Measurements from ENCODE around the gene ASIC4.

The ASIC4 gene

GRCh38 chr2:219483451-219484342 is 30.6 kb upstream of the ASIC4 start:
- in situ Hi-C loops (cut with HindIII; ENCODE audit: low pct_ligation_motif_present, low sequenced_read_pairs): no loop called here
- H3K27me3 ChIP-seq (replicated peaks): peaks cover 47% of the 10 kb centered on the region
- TF ChIP-seq CTCF (IDR thresholded peaks at IDR 0.05; ENCODE audit: low read depth, low read length, missing control alignments): no peak
- no peak overlapping the region for H3K27ac ChIP-seq
- no peaks in the 10 kb centered on the region for H3K36me3 ChIP-seq (replicated peaks)
- DNase-seq: no peak
- no peak overlapping the region for H3K4me3 ChIP-seq (ENCODE audit: low read depth, low read length)

- Histone ChIP-seq H3K36me3 (replicated peaks) (no peaks in the 10 kb centered on the region), H3K4me3 (ENCODE audit: low read depth, low read length) (no peak overlapping the region), H3K27ac (no peak overlapping the region), H3K27me3 (replicated peaks) (peaks cover 47% of the 10 kb centered on the region)
- no peak for DNase-seq
- in situ Hi-C loops (cut with HindIII; ENCODE audit: low pct_ligation_motif_present, low sequenced_read_pairs): no loop called here
- no peak for TF ChIP-seq CTCF (IDR thresholded peaks at IDR 0.05; ENCODE audit: low read depth, low read length, missing control alignments)
These were observed 29.7 kb upstream of the ASIC4 start for GRCh38 chr2:219484343-219485200.

- in situ Hi-C loops (cut with HindIII; ENCODE audit: low pct_ligation_motif_present, low sequenced_read_pairs): no loop called here
- H3K27ac ChIP-seq: no peak overlapping the region
- H3K36me3 ChIP-seq (replicated peaks): no peaks in the 10 kb centered on the region
- H3K4me3 ChIP-seq (ENCODE audit: low read depth, low read length): no peak overlapping the region
- TF ChIP-seq CTCF (IDR thresholded peaks at IDR 0.05; ENCODE audit: low read depth, low read length, missing control alignments): no peak
- H3K27me3 ChIP-seq (replicated peaks): peaks cover 47% of the 10 kb centered on the region
- DNase-seq: no peak
These were observed 29.1 kb upstream of the ASIC4 start for GRCh38 chr2:219485201-219485580.

- peaks cover 47% of the 10 kb centered on the region for H3K27me3 ChIP-seq (replicated peaks)
- no peak overlapping the region for H3K4me3 ChIP-seq (ENCODE audit: low read depth, low read length)
- DNase-seq: no peak
- TF ChIP-seq CTCF (IDR thresholded peaks at IDR 0.05; ENCODE audit: low read depth, low read length, missing control alignments): no peak
- H3K27ac ChIP-seq: no peak overlapping the region
- in situ Hi-C loops (cut with HindIII; ENCODE audit: low pct_ligation_motif_present, low sequenced_read_pairs): no loop called here
- H3K36me3 ChIP-seq (replicated peaks): no peaks in the 10 kb centered on the region
These were observed 27.8 kb upstream of the ASIC4 start for GRCh38 chr2:219486380-219486959.

GRCh38 chr2:219488149-219488843 is 26.0 kb upstream of the ASIC4 start:
- DNase-seq: no peak
- no peak overlapping the region for H3K4me3 ChIP-seq (ENCODE audit: low read depth, low read length)
- in situ Hi-C loops (cut with HindIII; ENCODE audit: low pct_ligation_motif_present, low sequenced_read_pairs): no loop called here
- H3K27me3 ChIP-seq (replicated peaks): peaks cover 50% of the 10 kb centered on the region
- no peak for TF ChIP-seq CTCF (IDR thresholded peaks at IDR 0.05; ENCODE audit: low read depth, low read length, missing control alignments)
- no peak overlapping the region for H3K27ac ChIP-seq
- H3K36me3 ChIP-seq (replicated peaks): no peaks in the 10 kb centered on the region
